HG02678 (cell line): ENCODE data around the gene NAIF1.
"Not testable (repeated sequence)": the region's sequence is repeated elsewhere in the genome, so short reads cannot be mapped to it uniquely, and the experiment has no call there.

Source experiments
- ATAC-seq: cut with Tn5 transposase; IDR thresholded peaks from one replicate; pipeline ENCODE4 v1.9.1; 2021; ENCODE audit warnings: mild to moderate bottlenecking, moderate library complexity; ENCODE audit not compliant: unreplicated experiment

The NAIF1 gene

GRCh38 chr9:128066713-128067644, at the start of gene NAIF1:
Gene NAIF1 (minus strand): TSS chr9:128067320. CDS start chr9:128067101, 219 bp downstream.
- ATAC-seq: peak; percentile 66

- ATAC-seq: no peak
These were observed 49.3 kb upstream of the NAIF1 start for GRCh38 chr9:128116104-128117083.

GRCh38 chr9:128115187-128116103, 48.3 kb upstream of the NAIF1 start:
- ATAC-seq: peak; percentile 57

- ATAC-seq: no peak
These were observed 47.4 kb upstream of the NAIF1 start for GRCh38 chr9:128114326-128115186.

- no peak for ATAC-seq
These were observed 46.6 kb upstream of the NAIF1 start for GRCh38 chr9:128113526-128114325.

- not testable (repeated sequence) for ATAC-seq
These were observed 44.6 kb upstream of the NAIF1 start for GRCh38 chr9:128111726-128112125.

GRCh38 chr9:128109050-128109709, 42.1 kb upstream of the NAIF1 start:
- ATAC-seq: no peak

- ATAC-seq: no peak
These were observed 41.3 kb upstream of the NAIF1 start for GRCh38 chr9:128108269-128109049.

- no peak for ATAC-seq
These were observed 40.5 kb upstream of the NAIF1 start for GRCh38 chr9:128107468-128108268.

- ATAC-seq: no peak
These were observed 39.9 kb upstream of the NAIF1 start for GRCh38 chr9:128106940-128107467.

- ATAC-seq: no peak
These were observed 39.2 kb upstream of the NAIF1 start for GRCh38 chr9:128106181-128106939.

- no peak for ATAC-seq
These were observed 38.5 kb upstream of the NAIF1 start for GRCh38 chr9:128105538-128106175.

GRCh38 chr9:128104171-128104618, 37.1 kb upstream of the NAIF1 start:
- ATAC-seq: no peak

- ATAC-seq: no peak
These were observed 36.5 kb upstream of the NAIF1 start for GRCh38 chr9:128103589-128103962.
